ENCODE measurements around the gene JAK3.

Gene JAK3

GRCh38 chr19:17790059-17790780 is 57.6 kb downstream of the JAK3 start:
- Histone ChIP-seq H3K4me2 (ENCODE audit: insufficient read depth, low read length, poor library complexity, severe bottlenecking) (no peak overlapping the region), H4K8ac (ENCODE audit: low read depth, low read length) (no peak overlapping the region), H4K91ac (ENCODE audit: low read depth, low read length, poor library complexity) (no peak overlapping the region), H2BK5ac (ENCODE audit: low read length) (no peak overlapping the region), H2AK5ac (ENCODE audit: low read depth, low read length) (no peak overlapping the region), H3K9me3 (replicated peaks in 1 of 2; ENCODE audit: control insufficient read depth in 2 of 2, insufficient read depth in 1 of 2, low read depth in 1 of 2, low read length in 2 of 2) (no peaks in the 10 kb centered on the region), H3K18ac (ENCODE audit: low read length) (no peak overlapping the region), H2AFZ (ENCODE audit: low read length) (no peak overlapping the region), H3K27ac (replicated peaks; ENCODE audit: low read length) (no peak overlapping the region), H3K27me3 (ENCODE audit: control insufficient read depth in 3 of 3, insufficient read depth in 3 of 3, low read depth in 1 of 3, low read length in 3 of 3) (peaks cover 5 to 25% (median 16%) of the 10 kb centered on the region in 3 experiments), H3K9ac (ENCODE audit: low read depth, low read length, poor library complexity) (no peak overlapping the region), H3K79me1 (ENCODE audit: low read depth, low read length) (no peaks in the 10 kb centered on the region), H2BK12ac (ENCODE audit: low read length) (no peak overlapping the region), H2BK120ac (ENCODE audit: low read depth, low read length) (no peak overlapping the region), H3K4ac (ENCODE audit: low read length) (no peak overlapping the region), H3K36me3 (replicated peaks in 1 of 2; ENCODE audit: control insufficient read depth in 2 of 2, insufficient read depth in 2 of 2, low read length in 2 of 2) (no peaks in the 10 kb centered on the region), H3K4me1 (ENCODE audit: control insufficient read depth in 2 of 2, insufficient read depth in 1 of 2, low read depth in 1 of 2, low read length in 2 of 2) (peaks cover 0 to 3% of the 10 kb centered on the region in 2 donors), H3K4me3 (ENCODE audit: low read length in 2 of 2) (no peak overlapping the region), H3K14ac (ENCODE audit: low read length) (no peak overlapping the region), H2BK15ac (ENCODE audit: low read length) (no peak overlapping the region), H3K23ac (ENCODE audit: low read depth, low read length, poor library complexity) (no peak overlapping the region)
- WGBS, 2 donors (ENCODE audit: extremely low coverage in 2 of 2, insufficient read length in 2 of 2, insufficient replicate concordance in 1 of 2): no CpG with 5 or more reads among the region's 6 CpGs
- no peak for DNase-seq (ENCODE audit: low spot score)

- Histone ChIP-seq H2AFZ (ENCODE audit: low read length) (no peak overlapping the region), H3K9ac (ENCODE audit: low read depth, low read length, poor library complexity) (no peak overlapping the region), H4K8ac (ENCODE audit: low read depth, low read length) (no peak overlapping the region), H2BK5ac (ENCODE audit: low read length) (no peak overlapping the region), H3K4me1 (ENCODE audit: control insufficient read depth in 2 of 2, insufficient read depth in 1 of 2, low read depth in 1 of 2, low read length in 2 of 2) (peaks cover 0 to 3% of the 10 kb centered on the region in 2 donors), H4K91ac (ENCODE audit: low read depth, low read length, poor library complexity) (no peak overlapping the region), H3K9me3 (replicated peaks in 1 of 2; ENCODE audit: control insufficient read depth in 2 of 2, insufficient read depth in 1 of 2, low read depth in 1 of 2, low read length in 2 of 2) (no peaks in the 10 kb centered on the region), H3K23ac (ENCODE audit: low read depth, low read length, poor library complexity) (no peak overlapping the region), H3K27ac (replicated peaks; ENCODE audit: low read length) (no peak overlapping the region), H3K27me3 (ENCODE audit: control insufficient read depth in 3 of 3, insufficient read depth in 3 of 3, low read depth in 1 of 3, low read length in 3 of 3) (peaks cover 0 to 9% (median 0%) of the 10 kb centered on the region in 3 experiments), H2AK5ac (ENCODE audit: low read depth, low read length) (no peak overlapping the region), H3K36me3 (replicated peaks in 1 of 2; ENCODE audit: control insufficient read depth in 2 of 2, insufficient read depth in 2 of 2, low read length in 2 of 2) (peaks cover 0 to 1% of the 10 kb centered on the region in 2 donors), H3K4ac (ENCODE audit: low read length) (no peak overlapping the region), H3K79me1 (ENCODE audit: low read depth, low read length) (no peaks in the 10 kb centered on the region), H3K18ac (ENCODE audit: low read length) (no peak overlapping the region), H2BK15ac (ENCODE audit: low read length) (no peak overlapping the region), H2BK12ac (ENCODE audit: low read length) (no peak overlapping the region), H3K4me3 (ENCODE audit: low read length in 2 of 2) (no peak overlapping the region), H2BK120ac (ENCODE audit: low read depth, low read length) (no peak overlapping the region), H3K4me2 (ENCODE audit: insufficient read depth, low read length, poor library complexity, severe bottlenecking) (no peak overlapping the region), H3K14ac (ENCODE audit: low read length) (no peak overlapping the region)
- no peak for DNase-seq (ENCODE audit: low spot score)
- WGBS, 2 donors (ENCODE audit: extremely low coverage in 2 of 2, insufficient read length in 2 of 2, insufficient replicate concordance in 1 of 2): no CpG with 5 or more reads among the region's 2 CpGs
Measured at GRCh38 chr19:17788632-17789031, 59.1 kb downstream of the JAK3 start.

DNA sequence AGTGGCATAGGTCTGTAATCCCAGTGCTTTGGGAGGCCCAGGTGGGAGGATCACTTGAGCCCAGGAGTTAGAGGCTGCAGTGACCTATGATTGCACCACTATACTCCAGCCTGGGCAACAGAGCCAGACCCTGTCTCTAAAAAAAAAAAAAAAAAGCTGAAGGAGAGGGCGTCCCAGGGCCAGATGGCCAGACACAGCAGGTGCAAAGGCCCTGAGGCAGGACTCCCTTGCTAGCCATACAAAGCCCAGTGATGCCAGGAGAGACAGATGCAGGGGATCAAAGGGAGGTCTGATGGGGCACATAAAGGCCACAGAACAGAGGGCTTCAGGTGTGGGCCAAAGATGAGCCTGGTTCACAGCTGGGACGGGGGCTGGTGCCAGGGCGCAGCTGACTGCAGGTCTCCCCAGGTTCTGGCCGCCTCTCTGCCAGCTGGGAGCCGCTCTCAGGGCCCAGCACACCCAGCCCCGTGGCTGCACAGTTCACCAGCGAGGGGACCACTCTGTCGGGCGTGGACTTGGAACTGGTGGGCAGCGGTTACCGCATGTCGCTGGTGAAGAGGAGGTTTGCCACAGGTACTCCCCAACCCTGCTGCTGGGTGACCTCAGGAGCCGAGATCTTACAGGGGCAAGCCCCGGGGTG is 60.4 kb downstream of the JAK3 start:
- no peak overlapping the region for H3K18ac ChIP-seq (ENCODE audit: low read length)
- H3K4ac ChIP-seq (ENCODE audit: low read length): no peak overlapping the region
- H3K27me3 ChIP-seq (ENCODE audit: control insufficient read depth in 3 of 3, insufficient read depth in 3 of 3, low read depth in 1 of 3, low read length in 3 of 3): no peaks in the 10 kb centered on the region
- no peak overlapping the region for H3K23ac ChIP-seq (ENCODE audit: low read depth, low read length, poor library complexity)
- H4K91ac ChIP-seq (ENCODE audit: low read depth, low read length, poor library complexity): no peak overlapping the region
- no peak overlapping the region for H3K14ac ChIP-seq (ENCODE audit: low read length)
- H3K79me1 ChIP-seq (ENCODE audit: low read depth, low read length): no peaks in the 10 kb centered on the region
- DNase-seq (ENCODE audit: low spot score): no peak
- peak overlapping the region in 1 of 2 donors; percentile 17 for H3K4me3 ChIP-seq (ENCODE audit: low read length in 2 of 2)
- H3K4me2 ChIP-seq (ENCODE audit: insufficient read depth, low read length, poor library complexity, severe bottlenecking): no peak overlapping the region
- H3K9ac ChIP-seq (ENCODE audit: low read depth, low read length, poor library complexity): no peak overlapping the region
- H2AFZ ChIP-seq (ENCODE audit: low read length): no peak overlapping the region
- no peak overlapping the region for H3K27ac ChIP-seq (replicated peaks; ENCODE audit: low read length)
- no peak overlapping the region for H2AK5ac ChIP-seq (ENCODE audit: low read depth, low read length)
- no peak overlapping the region for H2BK120ac ChIP-seq (ENCODE audit: low read depth, low read length)
- no peaks in the 10 kb centered on the region for H3K9me3 ChIP-seq (replicated peaks in 1 of 2; ENCODE audit: control insufficient read depth in 2 of 2, insufficient read depth in 1 of 2, low read depth in 1 of 2, low read length in 2 of 2)
- no CpG with 5 or more reads among the region's 14 CpGs for WGBS, 2 donors (ENCODE audit: extremely low coverage in 2 of 2, insufficient read length in 2 of 2, insufficient replicate concordance in 1 of 2)
- no peak overlapping the region for H2BK12ac ChIP-seq (ENCODE audit: low read length)
- no peak overlapping the region for H4K8ac ChIP-seq (ENCODE audit: low read depth, low read length)
- H2BK15ac ChIP-seq (ENCODE audit: low read length): no peak overlapping the region
- peaks cover 0 to 3% of the 10 kb centered on the region in 2 donors for H3K4me1 ChIP-seq (ENCODE audit: control insufficient read depth in 2 of 2, insufficient read depth in 1 of 2, low read depth in 1 of 2, low read length in 2 of 2)
- H2BK5ac ChIP-seq (ENCODE audit: low read length): no peak overlapping the region
- H3K36me3 ChIP-seq (replicated peaks in 1 of 2; ENCODE audit: control insufficient read depth in 2 of 2, insufficient read depth in 2 of 2, low read length in 2 of 2): peaks cover 0 to 4% of the 10 kb centered on the region in 2 donors

DNA sequence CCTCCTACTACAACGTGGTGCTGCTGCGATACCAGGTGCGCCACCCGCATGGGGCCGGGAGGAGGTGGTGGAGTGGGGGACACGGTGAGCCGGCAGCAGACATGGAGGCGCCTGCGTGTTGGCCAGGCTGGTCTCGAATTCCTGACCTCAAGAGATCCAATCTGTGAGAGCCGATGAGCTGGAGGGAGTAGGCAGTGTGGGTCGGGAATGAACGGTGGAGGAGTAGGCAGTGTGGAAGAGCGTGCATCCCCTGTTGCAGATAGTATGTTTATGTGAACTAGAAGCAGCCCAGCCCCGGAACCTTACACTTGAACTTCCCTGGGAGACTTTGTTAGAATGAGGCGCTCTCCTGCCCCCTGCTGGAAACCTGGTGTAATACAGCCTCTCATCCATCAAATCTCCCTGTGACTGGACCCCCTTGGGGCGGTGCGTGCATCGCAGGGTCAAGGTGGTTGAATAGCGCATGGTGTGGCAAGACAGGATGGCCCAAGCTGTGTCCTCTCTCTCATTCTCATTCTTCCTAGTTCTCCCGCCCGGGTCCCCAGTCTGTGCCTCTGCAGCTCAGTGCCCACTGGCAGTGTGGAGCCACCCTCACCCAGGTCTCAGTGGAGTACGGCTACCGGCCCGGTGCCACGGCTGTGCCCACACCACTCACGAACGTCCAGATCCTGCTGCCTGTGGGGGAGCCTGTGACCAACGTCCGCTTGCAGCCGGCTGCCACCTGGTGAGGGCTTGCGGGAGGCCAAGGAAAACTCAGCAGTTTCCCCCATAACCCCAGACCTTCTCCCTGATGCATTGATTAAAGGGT is 63.4 kb downstream of the JAK3 start:
- H3K36me3 ChIP-seq (replicated peaks in 1 of 2; ENCODE audit: control insufficient read depth in 2 of 2, insufficient read depth in 2 of 2, low read length in 2 of 2): peaks cover 0 to 4% of the 10 kb centered on the region in 2 donors
- H2BK5ac ChIP-seq (ENCODE audit: low read length): no peak overlapping the region
- H3K23ac ChIP-seq (ENCODE audit: low read depth, low read length, poor library complexity): no peak overlapping the region
- H3K9ac ChIP-seq (ENCODE audit: low read depth, low read length, poor library complexity): no peak overlapping the region
- H4K91ac ChIP-seq (ENCODE audit: low read depth, low read length, poor library complexity): no peak overlapping the region
- H4K8ac ChIP-seq (ENCODE audit: low read depth, low read length): no peak overlapping the region
- H3K79me1 ChIP-seq (ENCODE audit: low read depth, low read length): no peaks in the 10 kb centered on the region
- peak overlapping the region; percentile 43 for H2AFZ ChIP-seq (ENCODE audit: low read length)
- peak overlapping the region; percentile 48 for H3K18ac ChIP-seq (ENCODE audit: low read length)
- H2BK15ac ChIP-seq (ENCODE audit: low read length): no peak overlapping the region
- no CpG with 5 or more reads among the region's 32 CpGs for WGBS, 2 donors (ENCODE audit: extremely low coverage in 2 of 2, insufficient read length in 2 of 2, insufficient replicate concordance in 1 of 2)
- H3K4ac ChIP-seq (ENCODE audit: low read length): no peak overlapping the region
- no peak overlapping the region for H3K27ac ChIP-seq (replicated peaks; ENCODE audit: low read length)
- H3K4me1 ChIP-seq (ENCODE audit: control insufficient read depth in 2 of 2, insufficient read depth in 1 of 2, low read depth in 1 of 2, low read length in 2 of 2): peaks cover 0 to 4% of the 10 kb centered on the region in 2 donors
- H2AK5ac ChIP-seq (ENCODE audit: low read depth, low read length): peak overlapping the region; percentile 52
- DNase-seq (ENCODE audit: low spot score): peak; percentile 54
- no peak overlapping the region for H3K4me2 ChIP-seq (ENCODE audit: insufficient read depth, low read length, poor library complexity, severe bottlenecking)
- H3K14ac ChIP-seq (ENCODE audit: low read length): no peak overlapping the region
- H2BK12ac ChIP-seq (ENCODE audit: low read length): no peak overlapping the region
- peak overlapping the region; percentile 74 for H2BK120ac ChIP-seq (ENCODE audit: low read depth, low read length)
- peak overlapping the region in 1 of 2 donors; percentile 46 for H3K4me3 ChIP-seq (ENCODE audit: low read length in 2 of 2)
- no peaks in the 10 kb centered on the region for H3K27me3 ChIP-seq (ENCODE audit: control insufficient read depth in 3 of 3, insufficient read depth in 3 of 3, low read depth in 1 of 3, low read length in 3 of 3)
- H3K9me3 ChIP-seq (replicated peaks in 1 of 2; ENCODE audit: control insufficient read depth in 2 of 2, insufficient read depth in 1 of 2, low read depth in 1 of 2, low read length in 2 of 2): no peaks in the 10 kb centered on the region
